Tibial artery (tissue), 4 donors: ENCODE results near the gene ADAM17.

Source experiments
- DNase-seq, 2 donors: peaks; one replicate each; pipeline ENCODE4 v3.0.0-alpha.2; 2019
- H3K27ac ChIP-seq, 2 donors: fragments of 200-600 bp; sonication (generic) in 1 of 2; 1 replicate in 1 of 2; 2 replicates in 1 of 2; pipeline ENCODE4 v1.5.1; 2018 to 2019; ENCODE audit warnings: mild to moderate bottlenecking in 1 of 2
- H3K27me3 ChIP-seq, 2 donors: fragments of 200-600 bp; sonication (generic) in 1 of 2; one replicate each; pipeline versions ENCODE4 v1.5.1 to v1.6.0; 2016 to 2019
- H3K36me3 ChIP-seq, 3 donors: fragments of 200-600 bp; sonication (generic) in 2 of 3; one replicate each; pipeline ENCODE4 v1.5.1; 2016 to 2019; ENCODE audit warnings: mild to moderate bottlenecking in 2 of 3
- H3K4me1 ChIP-seq, 4 donors: fragments of 200-600 bp; sonication (generic) in 2 of 4; 1 replicate in 3 of 4; 2 replicates in 1 of 4; pipeline ENCODE4 v1.5.1; 2016 to 2019
- H3K4me3 ChIP-seq, 2 donors: fragments of 200-600 bp; sonication (generic) in 1 of 2; 1 replicate in 1 of 2; 2 replicates in 1 of 2; pipeline ENCODE4 v1.5.1; 2018 to 2019; ENCODE audit warnings: mild to moderate bottlenecking in 2 of 2
- H3K9me3 ChIP-seq, 3 donors: fragments of 200-600 bp; sonication (generic) in 1 of 3; one replicate each; pipeline ENCODE4 v1.5.1; 2016 to 2019
- intact Hi-C: fragments of 100-400 bp; cut with DNase I; formaldehyde crosslinking; loops from one replicate; pipeline ENCODE4 v1.15.0; 2023; ENCODE audit warnings: low total_unique reads
- TF ChIP-seq, protein P1 (sequence below), 2 experiments: fragments of 200-600 bp in 1 of 2; fragments of 450-650 bp in 1 of 2; IDR thresholded peaks; one replicate each; pipeline ENCODE4 v1.5.1; 2017 to 2019; ENCODE audit warnings: antibody characterized with exemption in 2 of 2, mild to moderate bottlenecking in 1 of 2, moderate library complexity in 1 of 2

ADAM17 gene

DNA sequence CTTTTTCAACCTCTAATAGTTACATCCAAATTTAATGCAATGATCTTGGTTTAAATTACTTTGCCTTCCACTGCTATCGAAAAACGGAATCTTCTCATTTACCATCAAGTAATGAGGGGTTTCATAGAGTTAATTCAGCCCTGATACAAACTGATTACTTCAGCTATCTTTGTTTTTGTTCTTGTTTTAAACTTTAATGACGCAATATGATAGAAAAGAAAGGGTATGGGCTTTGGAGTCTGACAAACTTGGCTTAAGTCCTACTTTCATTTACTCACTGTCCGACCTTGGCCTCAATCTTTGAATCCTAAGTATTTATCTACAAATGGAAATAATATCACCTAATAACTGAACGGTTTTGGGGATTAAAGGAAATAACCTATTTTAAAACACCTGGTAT is 16.1 kb downstream of the ADAM17 start:
- no peaks in the 10 kb centered on the region for H3K27me3 ChIP-seq
- peaks cover 0 to 35% (median 8%) of the 10 kb centered on the region in 4 donors for H3K4me1 ChIP-seq
- DNase-seq: no peak
- intact Hi-C loops: no loop called here
- H3K27ac ChIP-seq: peak overlapping the region; percentile 48 to 58
- H3K4me3 ChIP-seq: no peak overlapping the region
- no peaks in the 10 kb centered on the region for H3K9me3 ChIP-seq
- peaks cover 0 to 9% (median 4%) of the 10 kb centered on the region in 3 donors for H3K36me3 ChIP-seq
- TF ChIP-seq, protein P1, sequence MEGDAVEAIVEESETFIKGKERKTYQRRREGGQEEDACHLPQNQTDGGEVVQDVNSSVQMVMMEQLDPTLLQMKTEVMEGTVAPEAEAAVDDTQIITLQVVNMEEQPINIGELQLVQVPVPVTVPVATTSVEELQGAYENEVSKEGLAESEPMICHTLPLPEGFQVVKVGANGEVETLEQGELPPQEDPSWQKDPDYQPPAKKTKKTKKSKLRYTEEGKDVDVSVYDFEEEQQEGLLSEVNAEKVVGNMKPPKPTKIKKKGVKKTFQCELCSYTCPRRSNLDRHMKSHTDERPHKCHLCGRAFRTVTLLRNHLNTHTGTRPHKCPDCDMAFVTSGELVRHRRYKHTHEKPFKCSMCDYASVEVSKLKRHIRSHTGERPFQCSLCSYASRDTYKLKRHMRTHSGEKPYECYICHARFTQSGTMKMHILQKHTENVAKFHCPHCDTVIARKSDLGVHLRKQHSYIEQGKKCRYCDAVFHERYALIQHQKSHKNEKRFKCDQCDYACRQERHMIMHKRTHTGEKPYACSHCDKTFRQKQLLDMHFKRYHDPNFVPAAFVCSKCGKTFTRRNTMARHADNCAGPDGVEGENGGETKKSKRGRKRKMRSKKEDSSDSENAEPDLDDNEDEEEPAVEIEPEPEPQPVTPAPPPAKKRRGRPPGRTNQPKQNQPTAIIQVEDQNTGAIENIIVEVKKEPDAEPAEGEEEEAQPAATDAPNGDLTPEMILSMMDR (IDR thresholded peaks at IDR 0.05): no peak

DNA sequence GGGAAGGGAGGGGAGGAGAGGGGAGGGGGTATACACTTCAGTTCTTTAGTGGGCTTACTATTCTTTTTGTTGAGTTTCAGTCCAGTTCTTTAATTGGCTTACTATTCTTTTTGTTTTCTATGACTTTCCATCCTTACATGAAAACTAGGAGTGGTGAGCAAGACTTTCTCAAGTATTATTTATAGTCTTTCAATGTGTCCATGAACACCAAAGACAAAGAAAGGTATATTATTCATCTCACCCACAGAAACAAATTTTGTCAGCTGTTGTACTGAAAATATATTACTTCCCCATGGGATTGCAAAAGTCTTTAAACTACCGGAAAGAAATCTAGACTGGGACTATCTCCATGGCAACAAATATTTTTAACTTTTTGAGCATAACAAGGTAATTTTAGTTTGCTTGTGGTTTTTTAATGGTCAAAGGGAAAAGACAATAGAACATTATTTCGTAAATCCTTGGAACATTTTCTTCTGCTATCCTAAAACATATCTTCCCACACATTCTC is 17.6 kb downstream of the ADAM17 start:
- H3K27ac ChIP-seq: peak overlapping the region; percentile 48 to 58
- no peaks in the 10 kb centered on the region for H3K27me3 ChIP-seq
- DNase-seq: no peak
- TF ChIP-seq, protein P1 (IDR thresholded peaks at IDR 0.05): no peak
- H3K9me3 ChIP-seq: no peaks in the 10 kb centered on the region
- H3K4me3 ChIP-seq: no peak overlapping the region
- intact Hi-C loops: no loop called here
- peaks cover 2 to 14% (median 10%) of the 10 kb centered on the region in 3 donors for H3K36me3 ChIP-seq
- H3K4me1 ChIP-seq: peaks cover 0 to 20% (median 2%) of the 10 kb centered on the region in 4 donors

DNA sequence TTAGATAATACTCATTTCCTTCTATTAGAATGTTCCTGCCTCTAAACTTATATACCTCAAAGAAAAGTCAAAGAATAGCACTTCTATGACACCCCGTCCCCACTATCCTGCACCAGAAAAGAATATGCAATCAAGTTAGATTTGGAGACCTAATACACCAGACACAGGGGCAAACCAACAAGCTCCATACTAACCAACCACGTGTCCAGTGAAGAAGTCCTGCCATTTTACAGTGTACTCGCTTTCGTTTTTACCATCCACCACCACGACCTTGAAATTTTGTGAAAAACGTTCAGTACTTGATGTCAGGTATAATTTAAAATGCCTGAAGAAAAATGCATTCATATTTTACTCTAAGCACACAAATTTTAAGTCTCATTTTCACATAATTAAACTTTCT is 19.1 kb downstream of the ADAM17 start:
- TF ChIP-seq, protein P1 (IDR thresholded peaks at IDR 0.05): no peak
- no peaks in the 10 kb centered on the region for H3K9me3 ChIP-seq
- no peak for DNase-seq
- H3K4me1 ChIP-seq: peaks cover 0 to 20% (median 2%) of the 10 kb centered on the region in 4 donors
- H3K4me3 ChIP-seq: no peak overlapping the region
- H3K36me3 ChIP-seq: peaks cover 16 to 24% (median 23%) of the 10 kb centered on the region in 3 donors
- H3K27me3 ChIP-seq: no peaks in the 10 kb centered on the region
- intact Hi-C loops: no loop called here
- H3K27ac ChIP-seq: no peak overlapping the region

DNA sequence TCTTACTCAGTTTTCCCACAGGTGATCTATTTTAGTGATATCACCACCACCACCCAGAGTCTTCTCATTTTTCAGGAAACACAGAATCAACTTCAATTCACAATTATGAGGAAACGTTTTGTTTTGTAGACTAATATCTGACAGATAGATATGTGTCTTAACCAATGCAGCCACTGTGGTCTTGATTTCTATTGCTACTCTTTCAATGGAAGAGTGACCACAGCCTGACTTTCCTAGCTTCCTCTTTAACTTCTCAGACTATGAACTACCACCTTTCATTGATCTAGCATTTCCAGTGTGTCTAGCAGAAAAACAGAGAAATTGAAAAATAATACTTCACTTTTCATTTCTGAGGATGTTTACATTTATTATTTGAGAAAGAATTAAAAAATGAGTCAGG is 20.5 kb downstream of the ADAM17 start:
- no peak overlapping the region for H3K27ac ChIP-seq
- no peaks in the 10 kb centered on the region for H3K27me3 ChIP-seq
- H3K4me1 ChIP-seq: peaks cover 0 to 20% (median 2%) of the 10 kb centered on the region in 4 donors
- TF ChIP-seq, protein P1 (IDR thresholded peaks at IDR 0.05): no peak
- no peaks in the 10 kb centered on the region for H3K9me3 ChIP-seq
- peaks cover 16 to 22% (median 20%) of the 10 kb centered on the region in 3 donors for H3K36me3 ChIP-seq
- no peak overlapping the region for H3K4me3 ChIP-seq
- DNase-seq: no peak
- intact Hi-C loops: no loop called here

DNA sequence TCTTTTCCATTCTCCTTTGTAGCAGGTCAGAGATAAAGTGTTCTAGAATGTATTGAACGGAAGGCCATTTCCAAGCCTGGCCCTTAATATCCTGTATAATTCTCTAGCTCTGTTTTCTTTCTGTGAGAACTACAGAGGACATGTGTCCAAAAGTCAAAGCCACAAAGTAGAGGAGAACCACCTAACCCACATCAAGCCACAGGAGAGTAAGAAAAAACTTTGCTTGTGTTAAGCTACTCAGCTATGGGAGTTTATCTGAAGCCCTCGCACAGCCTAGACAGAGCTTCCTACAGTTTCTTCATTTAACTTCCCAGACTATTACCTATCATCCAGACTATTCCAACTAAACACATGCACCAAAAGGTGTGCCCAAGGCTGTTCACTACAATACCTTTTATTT is 22.0 kb downstream of the ADAM17 start:
- H3K9me3 ChIP-seq: no peaks in the 10 kb centered on the region
- intact Hi-C loops: no loop called here
- no peak overlapping the region for H3K27ac ChIP-seq
- TF ChIP-seq, protein P1 (IDR thresholded peaks at IDR 0.05): no peak
- no peaks in the 10 kb centered on the region for H3K27me3 ChIP-seq
- peaks cover 0 to 11% (median 2%) of the 10 kb centered on the region in 4 donors for H3K4me1 ChIP-seq
- no peak overlapping the region for H3K4me3 ChIP-seq
- peaks cover 16 to 34% (median 26%) of the 10 kb centered on the region in 3 donors for H3K36me3 ChIP-seq
- no peak for DNase-seq

DNA sequence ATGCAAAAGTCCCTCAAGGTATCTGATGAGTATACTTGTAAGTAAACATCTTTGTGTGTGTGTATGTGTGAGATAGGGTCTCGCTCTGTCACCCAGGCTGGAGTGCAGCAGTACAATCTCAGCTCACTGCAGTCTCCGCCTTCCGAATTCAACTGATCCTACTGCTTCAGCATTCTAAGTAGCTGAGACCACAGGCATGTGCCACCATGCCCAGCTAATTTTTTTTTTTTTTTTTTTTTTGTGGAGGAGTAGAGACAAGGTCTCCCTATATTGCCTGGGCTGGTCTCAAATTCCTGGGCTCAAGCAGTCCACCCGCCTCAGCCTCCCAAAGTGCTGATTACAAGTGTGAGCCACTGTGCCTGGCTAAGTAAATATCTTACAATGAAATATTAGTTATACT is 23.2 kb downstream of the ADAM17 start:
- Histone ChIP-seq H3K27ac (no peak overlapping the region), H3K36me3 (peaks cover 16 to 34% (median 26%) of the 10 kb centered on the region in 3 donors), H3K9me3 (no peaks in the 10 kb centered on the region), H3K27me3 (no peaks in the 10 kb centered on the region), H3K4me1 (peaks cover 0 to 4% (median under 1%) of the 10 kb centered on the region in 4 donors), H3K4me3 (no peak overlapping the region)
- intact Hi-C loops: no loop called here
- no peak for DNase-seq
- TF ChIP-seq, protein P1 (IDR thresholded peaks at IDR 0.05): no peak
